Measurements from ENCODE around the gene TTLL5.

Gene TTLL5

DNA sequence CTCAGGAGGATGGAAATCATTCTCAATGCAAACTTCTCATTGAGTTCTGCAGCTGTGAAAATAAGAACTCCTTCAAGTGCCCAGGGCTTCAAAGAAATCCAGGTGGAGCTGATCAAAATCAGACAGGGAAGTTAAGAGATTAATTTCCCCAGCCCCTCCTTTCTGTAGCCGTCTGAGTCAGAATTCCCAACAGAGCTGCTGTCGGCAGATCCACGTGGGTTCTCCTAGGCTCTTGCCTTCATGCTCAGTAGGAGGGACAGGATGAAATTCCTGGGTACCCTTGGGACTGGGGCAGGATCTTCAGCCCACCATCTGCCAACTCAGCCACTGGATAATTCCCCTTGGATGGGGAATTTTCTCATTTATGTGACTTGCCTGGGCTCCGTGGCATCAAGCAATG is 307.4 kb downstream of the TTLL5 start:
- no peak for DNase-seq (ENCODE audit: low spot score)

- DNase-seq (ENCODE audit: low spot score): no peak
These were observed 308.1 kb downstream of the TTLL5 start for GRCh38 chr14:75969126-75969525.

- DNase-seq (ENCODE audit: low spot score): no peak
These were observed 308.8 kb downstream of the TTLL5 start for GRCh38 chr14:75969891-75970290.

- no peak for DNase-seq (ENCODE audit: low spot score)
These were observed 309.9 kb downstream of the TTLL5 start for GRCh38 chr14:75970989-75971388.

DNA sequence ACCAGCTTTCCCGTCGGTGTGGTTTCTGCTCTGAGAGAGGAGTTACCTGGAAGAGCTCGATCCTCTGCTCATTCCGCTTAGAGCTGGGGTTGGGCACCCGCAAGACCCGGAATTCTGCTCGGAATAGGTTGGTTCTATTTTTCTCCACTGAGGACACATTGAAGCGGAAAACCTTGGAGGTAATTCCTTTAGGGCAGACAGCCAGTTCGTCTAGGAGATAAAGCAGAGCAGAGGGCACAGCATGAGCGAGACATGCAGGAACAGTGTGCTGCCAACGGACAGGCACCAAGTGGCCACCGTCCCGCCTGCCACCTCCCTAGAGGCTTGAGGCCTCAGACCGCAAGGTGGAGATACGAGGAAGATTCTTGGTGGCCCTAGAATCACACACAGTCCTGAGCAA is 310.5 kb downstream of the TTLL5 start:
- DNase-seq (ENCODE audit: low spot score): no peak

GRCh38 chr14:75972801-75973421 is 311.9 kb downstream of the TTLL5 start:
- DNase-seq (ENCODE audit: low spot score): no peak

- no peak for DNase-seq (ENCODE audit: low spot score)
These were observed 316.0 kb downstream of the TTLL5 start for GRCh38 chr14:75976826-75977581.

GRCh38 chr14:75977582-75977943 is 316.5 kb downstream of the TTLL5 start:
- DNase-seq (ENCODE audit: low spot score): no peak

DNA sequence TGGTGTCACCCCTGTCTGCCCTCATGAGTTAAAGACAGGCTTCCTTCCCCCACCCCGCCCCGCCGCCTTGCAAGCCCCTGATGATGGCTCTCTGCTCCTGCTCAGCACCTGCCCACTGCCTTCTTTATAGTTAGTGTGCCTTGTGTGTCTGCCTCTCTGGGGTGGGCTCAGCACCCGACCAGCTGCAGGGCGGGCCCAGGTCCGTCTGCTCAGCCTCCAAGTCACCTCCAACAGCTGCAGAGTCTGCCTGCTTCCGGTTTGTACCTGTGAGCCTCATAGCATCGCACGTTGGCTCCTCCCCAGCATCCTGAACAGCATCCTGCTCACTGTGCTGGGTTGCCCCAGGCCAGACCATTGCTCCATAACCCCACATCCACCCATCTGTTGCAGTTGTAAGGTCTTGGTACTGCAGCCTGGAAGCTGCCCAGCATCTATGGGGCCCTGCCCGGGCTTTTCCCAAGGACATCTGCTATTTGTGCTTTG is 317.2 kb downstream of the TTLL5 start:
- peak; percentile 6 for DNase-seq (ENCODE audit: low spot score)

DNA sequence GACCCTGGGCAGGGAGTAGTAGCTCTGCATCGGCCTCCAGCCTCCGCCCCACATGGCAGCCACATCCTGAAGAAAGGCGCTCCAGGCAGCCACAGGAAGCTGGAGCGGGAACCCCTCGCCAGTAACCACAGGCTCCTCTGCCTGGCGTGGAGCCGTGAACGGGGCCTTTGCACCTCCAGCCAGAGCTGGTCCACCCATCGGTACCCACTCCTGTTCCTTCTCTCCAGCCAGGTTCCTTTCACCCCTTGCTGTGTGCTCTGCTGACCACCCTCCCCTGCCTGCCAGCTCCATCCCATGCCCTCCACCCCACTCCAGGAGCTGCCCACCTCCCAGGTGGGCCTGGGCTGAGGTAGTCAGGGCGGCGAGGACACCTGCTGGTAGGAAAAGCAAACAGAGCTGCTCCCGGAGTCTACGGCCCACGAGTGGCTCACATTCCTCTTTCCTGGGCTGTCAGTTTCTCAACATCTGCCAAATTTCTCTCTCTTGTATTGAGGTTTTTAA is 318.1 kb downstream of the TTLL5 start:
- DNase-seq (ENCODE audit: low spot score): peak; percentile 10

GRCh38 chr14:75979648-75980565 is 318.9 kb downstream of the TTLL5 start:
- DNase-seq (ENCODE audit: low spot score): no peak

DNA sequence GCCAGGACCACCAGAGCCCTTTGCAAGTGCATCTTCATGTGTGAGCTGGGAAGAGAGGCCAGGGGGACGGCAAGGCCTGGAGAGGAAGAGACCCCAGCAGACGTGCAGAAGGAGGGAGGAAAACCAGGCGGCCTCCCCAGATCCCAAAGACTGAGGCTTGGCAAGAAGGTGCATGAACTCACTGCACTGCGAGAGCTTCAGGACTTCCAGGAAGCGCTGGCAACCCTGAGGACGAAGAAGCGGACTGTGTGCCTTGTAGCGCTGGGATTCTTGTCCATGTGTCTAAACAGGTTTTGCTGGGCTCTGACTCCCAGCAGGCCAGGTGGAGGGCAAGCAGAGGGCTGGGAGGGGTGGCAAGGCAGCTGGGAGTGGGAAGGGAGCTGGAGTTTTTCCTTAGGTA is 319.8 kb downstream of the TTLL5 start:
- no peak for DNase-seq (ENCODE audit: low spot score)

DNA sequence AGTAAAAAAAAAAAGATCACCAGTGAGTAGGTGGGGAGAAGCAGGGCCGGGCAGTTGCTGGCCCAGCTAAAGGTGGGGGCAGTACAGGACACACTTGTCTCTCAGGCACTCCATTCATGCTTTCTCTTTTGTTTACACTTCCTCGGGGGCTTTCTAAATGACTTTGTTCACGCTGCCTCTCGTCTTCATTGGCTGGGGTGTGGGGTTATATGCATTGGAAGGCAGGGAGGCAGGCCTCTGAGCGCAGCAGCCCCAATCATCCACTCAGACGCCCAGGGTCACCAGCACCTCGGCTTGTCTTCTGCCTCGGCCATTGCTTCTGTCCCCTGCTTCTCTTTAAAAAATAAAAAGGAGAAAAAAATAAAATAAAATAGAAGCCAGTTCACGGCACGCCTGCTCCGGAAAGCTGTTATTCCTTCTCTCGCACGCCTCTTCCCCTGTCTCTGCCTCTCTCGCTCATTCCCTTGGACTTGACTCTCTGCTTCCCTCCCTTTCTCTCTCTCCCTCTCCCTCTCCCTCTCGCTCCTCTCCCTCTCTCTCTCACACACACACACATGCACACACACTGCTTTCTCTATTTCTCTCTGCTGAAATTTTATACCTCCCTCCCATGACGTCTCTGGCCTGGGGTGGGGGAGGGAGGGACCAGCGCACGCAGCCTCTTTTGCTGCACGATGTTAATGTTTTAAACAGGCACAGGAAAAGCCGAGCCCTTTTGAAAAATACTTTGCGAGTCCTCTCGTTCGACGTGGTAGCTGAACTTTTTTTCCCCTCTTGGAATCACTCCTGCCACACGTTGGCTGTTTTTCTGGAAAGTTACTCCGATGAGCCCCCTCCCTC is 320.6 kb downstream of the TTLL5 start, which contains the start of gene TGFB3:
TSS of gene TGFB3 (minus strand) at position 570 of the 840 bp plus-strand sequence. CDS start 1,102 bp downstream, outside the sequence.
- DNase-seq (ENCODE audit: low spot score): peak; percentile 60

GRCh38 chr14:75982266-75983018 is 321.4 kb downstream of the TTLL5 start:
- DNase-seq (ENCODE audit: low spot score): peak; percentile 79

- no peak for DNase-seq (ENCODE audit: low spot score)
These were observed 321.9 kb downstream of the TTLL5 start for GRCh38 chr14:75983019-75983358.

DNA sequence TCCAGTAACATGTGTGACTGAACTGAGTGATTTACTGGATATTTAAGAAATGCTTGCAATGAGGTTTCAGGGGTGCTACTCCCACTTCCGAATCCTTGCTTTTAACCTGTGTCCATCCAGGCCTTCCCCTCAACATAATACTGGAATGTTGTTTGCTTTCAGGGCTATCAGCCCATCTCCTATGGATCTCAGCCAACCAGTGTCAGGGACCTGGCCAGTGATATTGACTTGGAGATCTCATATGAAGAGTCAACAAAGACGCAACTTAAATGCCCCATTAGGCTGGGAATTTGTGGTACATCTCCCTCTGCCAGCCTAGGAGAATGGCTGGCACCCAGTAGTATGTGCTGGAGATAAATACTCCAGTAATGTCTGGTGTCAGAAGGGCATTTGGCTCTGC is 323.6 kb downstream of the TTLL5 start:
- no peak for DNase-seq (ENCODE audit: low spot score)

DNA sequence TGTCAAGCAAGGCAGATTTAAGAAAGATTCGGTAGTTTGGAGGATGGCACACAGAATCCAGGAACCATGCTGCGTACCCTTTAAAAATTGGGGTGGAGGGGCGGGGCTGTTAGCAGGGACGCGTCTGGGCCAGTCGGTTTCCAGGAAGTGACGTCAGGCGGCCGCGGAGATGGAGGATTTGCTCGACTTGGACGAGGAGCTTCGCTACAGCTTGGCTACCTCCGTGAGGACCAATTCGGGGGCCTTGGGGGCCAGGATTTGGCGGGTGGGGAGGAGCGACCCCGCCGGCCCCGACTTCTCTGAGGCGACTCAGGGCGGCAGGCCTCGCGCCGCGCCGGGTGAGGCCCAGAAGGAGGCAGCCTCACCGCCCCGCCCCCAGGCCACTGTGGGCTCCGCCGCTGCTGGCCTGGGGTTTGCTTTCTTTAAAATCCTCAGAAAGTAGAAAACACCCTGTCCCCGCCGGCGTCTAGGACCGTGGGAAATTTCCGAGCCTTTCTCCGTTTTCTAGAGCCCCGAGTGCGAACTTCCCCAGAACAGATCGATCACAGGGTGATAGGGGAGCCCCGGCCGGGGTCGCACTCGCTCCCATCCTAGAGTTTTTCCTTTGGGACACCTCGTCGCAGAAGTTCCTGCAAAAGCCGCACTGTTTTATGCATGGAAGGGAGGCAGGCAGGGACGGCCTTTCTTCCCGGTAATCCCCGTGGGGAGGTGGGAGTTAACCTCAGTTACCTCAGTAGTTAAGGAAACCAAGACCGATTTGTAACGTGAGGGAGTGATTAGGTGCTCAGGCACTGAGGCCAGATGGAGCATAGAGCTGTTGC is 324.8 kb downstream of the TTLL5 start, which contains the start of gene IFT43:
TSS of gene IFT43 (plus strand) at position 146 of the 821 bp plus-strand sequence. CDS start at position 170, 24 bp downstream.
- peak; percentile 87 for DNase-seq (ENCODE audit: low spot score)

GRCh38 chr14:75986439-75986765 is 325.4 kb downstream of the TTLL5 start:
- no peak for DNase-seq (ENCODE audit: low spot score)

GRCh38 chr14:75987201-75987970 is 326.3 kb downstream of the TTLL5 start:
- DNase-seq (ENCODE audit: low spot score): no peak

Measured in CD4-positive, alpha-beta T cell treated with Interleukin-2 at 100 ng/mL for 4 hours (primary cell).